Bronchial epithelial cell (primary cell): ENCODE measurements around the gene NMBR. TPM values are rescaled to one million over a fixed set of nuclear protein-coding genes. Genes with fewer than 3 reads are reported as not detected.
A peak's percentile ranks its signal among the peaks of the same experiment; 100 is the strongest.

ENCODE experiments used
- DNase-seq: peaks from one replicate; pipeline ENCODE4 v3.0.0-alpha.2; 2010; ENCODE audit warnings: low read depth
- FAIRE-seq: peaks from 2 replicates; lab custom pipeline; 2011; peaks lifted over from hg19 to GRCh38; lab: Jason Lieb, UNC
- H3K27me3 ChIP-seq: 2 replicates; pipeline ENCODE4 v1.5.1; 2011; ENCODE audit warnings: low read length; ENCODE audit not compliant: control insufficient read depth, insufficient read depth
- H3K36me3 ChIP-seq: 2 replicates; pipeline ENCODE4 v1.5.1; 2011; ENCODE audit warnings: low read length; ENCODE audit not compliant: control insufficient read depth, insufficient read depth
- H3K4me3 ChIP-seq: 2 replicates; pipeline ENCODE4 v1.5.1; 2011; ENCODE audit warnings: mild to moderate bottlenecking, low read depth, low read length, control low read depth
- CTCF ChIP-seq: IDR thresholded peaks from 2 replicates; pipeline ENCODE4 v1.5.1; 2011; ENCODE audit warnings: mild to moderate bottlenecking, moderate library complexity, low read length, control low read depth, inconsistent platforms; ENCODE audit not compliant: insufficient read depth, severe bottlenecking
- total RNA-seq: library from RNA; depleted of rRNA; stranded (reverse); fragments of >200 nt; gene quantifications from 2 replicates; pipeline ENCODE4 v1.2.1, GENCODE V29; 2014

Gene NMBR
- total RNA-seq, 1 donor from 2014 or later: not detected

GRCh38 chr6:142088858-142089216 is 58.1 kb downstream of the NMBR start:
- Histone ChIP-seq H3K27me3 (peaks cover 6% of the 10 kb centered on the region), H3K4me3 (no peak overlapping the region), H3K36me3 (no peaks in the 10 kb centered on the region)
- TF ChIP-seq CTCF: no peak
- FAIRE-seq: no peak
- peak; percentile 53 for DNase-seq

- no peak for TF ChIP-seq CTCF
- H3K27me3 ChIP-seq: peaks cover 6% of the 10 kb centered on the region
- FAIRE-seq (peak; percentile 68), DNase-seq (no peak)
- no peak overlapping the region for H3K4me3 ChIP-seq
- H3K36me3 ChIP-seq: no peaks in the 10 kb centered on the region
Observed at GRCh38 chr6:142087950-142088857, 58.7 kb downstream of the NMBR start.

GRCh38 chr6:142079130-142079529 is 67.8 kb downstream of the NMBR start:
- FAIRE-seq (no peak), DNase-seq (no peak)
- Histone ChIP-seq H3K36me3 (no peaks in the 10 kb centered on the region), H3K27me3 (peaks cover 2% of the 10 kb centered on the region), H3K4me3 (no peak overlapping the region)
- TF ChIP-seq CTCF: no peak

- no peak for TF ChIP-seq CTCF
- DNase-seq: peak; percentile 36
- FAIRE-seq: no peak
- Histone ChIP-seq H3K4me3 (no peak overlapping the region), H3K36me3 (no peaks in the 10 kb centered on the region), H3K27me3 (peaks cover 2% of the 10 kb centered on the region)
Observed at GRCh38 chr6:142075516-142076101, 71.3 kb downstream of the NMBR start.

GRCh38 chr6:142074516-142074915 is 72.4 kb downstream of the NMBR start:
- Histone ChIP-seq H3K36me3 (no peaks in the 10 kb centered on the region), H3K27me3 (peaks cover 2% of the 10 kb centered on the region), H3K4me3 (no peak overlapping the region)
- TF ChIP-seq CTCF: no peak
- DNase-seq (peak; percentile 9), FAIRE-seq (no peak)
